Neural cell (in vitro differentiated cells): ENCODE data around the gene PYGB. TPM values are rescaled to one million over a fixed set of nuclear protein-coding genes. Genes with fewer than 3 reads are reported as not detected.

ENCODE experiments used
- H2AFZ ChIP-seq: fragments of 200-600, 300-800 bp; sonication (generic), shearing (Covaris generic); 2 replicates; pipeline ENCODE4 v1.6.0; 2014; ENCODE audit warnings: low read depth, mild to moderate bottlenecking, antibody characterized with exemption, low read length, moderate library complexity
- H3F3A ChIP-seq: fragments of 200-600 bp; shearing (Covaris generic); 2 replicates; pipeline ENCODE4 v1.6.1; 2016; ENCODE audit warnings: mild to moderate bottlenecking, moderate library complexity, mixed read lengths, antibody characterized with exemption, low read length; ENCODE audit not compliant: insufficient read depth, poor library complexity, severe bottlenecking
- H3K27ac ChIP-seq: fragments of 200-600, 300-800 bp; sonication (generic), shearing (Covaris generic); 2 replicates; pipeline ENCODE4 v1.5.1; 2014; ENCODE audit warnings: mild to moderate bottlenecking, low read length, moderate library complexity
- H3K27me3 ChIP-seq: fragments of 300-800, 200-600 bp; sonication (generic), shearing (Covaris generic); 2 replicates; pipeline ENCODE4 v1.6.0; 2014; ENCODE audit warnings: mild to moderate bottlenecking, low read depth, low read length, moderate library complexity; ENCODE audit not compliant: insufficient read depth
- H3K36me3 ChIP-seq: fragments of 300-800, 200-600 bp; sonication (generic), shearing (Covaris generic); 2 replicates; pipeline ENCODE4 v1.5.1; 2014; ENCODE audit warnings: mild to moderate bottlenecking, antibody characterized with exemption, low read length, moderate library complexity; ENCODE audit not compliant: insufficient read depth
- H3K4me2 ChIP-seq: fragments of 300-800, 200-600 bp; sonication (generic), shearing (Covaris generic); 2 replicates; pipeline ENCODE4 v1.6.0; 2014; ENCODE audit warnings: mild to moderate bottlenecking, low read length
- H3K4me3 ChIP-seq: fragments of 300-800, 200-600 bp; sonication (generic), shearing (Covaris generic); 2 replicates; pipeline ENCODE4 v1.5.1; 2014; ENCODE audit warnings: mild to moderate bottlenecking, low read length, moderate library complexity
- H3K79me2 ChIP-seq: fragments of 200-600 bp; shearing (Covaris generic); replicated peaks from 2 replicates; pipeline ENCODE4 v1.6.0; 2014; ENCODE audit warnings: mild to moderate bottlenecking, low read length, moderate library complexity; ENCODE audit not compliant: insufficient read depth
- H3K9ac ChIP-seq: fragments of 300-800, 200-600 bp; sonication (generic), shearing (Covaris generic); 2 replicates; pipeline ENCODE4 v1.6.1; 2016; ENCODE audit warnings: mild to moderate bottlenecking, low read length, mixed read lengths
- H3K9me2 ChIP-seq: fragments of 200-600 bp; shearing (Covaris generic); 2 replicates; pipeline ENCODE4 v1.6.1; 2016; ENCODE audit warnings: mild to moderate bottlenecking, low read length, mixed read lengths; ENCODE audit not compliant: insufficient read depth
- H3K9me3 ChIP-seq: fragments of 200-600, 300-800 bp; sonication (generic), shearing (Covaris generic); 2 replicates; pipeline ENCODE4 v1.6.1; 2016; ENCODE audit warnings: mild to moderate bottlenecking, mixed run types, low read length, moderate library complexity, mixed read lengths
- H4K20me1 ChIP-seq: fragments of 200-600 bp; shearing (Covaris generic); 2 replicates; pipeline ENCODE4 v1.6.1; 2016; ENCODE audit warnings: mild to moderate bottlenecking, mixed run types; ENCODE audit not compliant: insufficient read depth
- EP300 ChIP-seq: fragments of 450-650 bp; conservative IDR thresholded peaks from 2 replicates; pipeline ENCODE4 v1.6.1; 2014; ENCODE audit warnings: antibody characterized with exemption, mild to moderate bottlenecking, moderate library complexity; ENCODE audit not compliant: poor library complexity, severe bottlenecking
- EZH2 ChIP-seq: fragments of 200-600, 300-800 bp; shearing (Covaris generic), sonication (generic); IDR thresholded peaks from 2 replicates; pipeline ENCODE4 v1.6.1; 2014; ENCODE audit warnings: antibody characterized with exemption, low read length, borderline replicate concordance, mild to moderate bottlenecking; ENCODE audit not compliant: insufficient read depth, poor library complexity, severe bottlenecking
- MXI1 ChIP-seq: fragments of 450-650 bp; conservative IDR thresholded peaks from 2 replicates; pipeline ENCODE4 v1.6.1; 2014; ENCODE audit warnings: antibody characterized with exemption, mild to moderate bottlenecking; ENCODE audit not compliant: poor library complexity, severe bottlenecking
- POLR2AphosphoS5 ChIP-seq: IDR thresholded peaks from 2 replicates; pipeline ENCODE4 v1.6.1; 2012
- RAD21 ChIP-seq: fragments of 450-650 bp; conservative IDR thresholded peaks from 2 replicates; pipeline ENCODE4 v1.6.1; 2014; ENCODE audit warnings: antibody characterized with exemption, mild to moderate bottlenecking, moderate library complexity
- SMC3 ChIP-seq: fragments of 450-650 bp; conservative IDR thresholded peaks from 2 replicates; pipeline ENCODE4 v1.6.1; 2014; ENCODE audit warnings: antibody characterized with exemption, mild to moderate bottlenecking, moderate library complexity; ENCODE audit not compliant: poor library complexity
- TAF1 ChIP-seq: IDR thresholded peaks from 2 replicates; pipeline ENCODE4 v1.6.1; 2012; ENCODE audit warnings: low read depth
- polyA plus RNA-seq: library from polyadenylated mRNA; depleted of rRNA; stranded (reverse); fragments of >200 nt; gene quantifications from 2 replicates; pipeline ENCODE4 v1.2.3, GENCODE V29; 2014
- TF ChIP-seq, protein P1 (sequence below): IDR thresholded peaks from 2 replicates; pipeline ENCODE4 v1.6.1; 2012; ENCODE audit warnings: borderline replicate concordance
- TF ChIP-seq, protein P2 (sequence below): fragments of 450-650 bp; IDR thresholded peaks from 2 replicates; pipeline ENCODE4 v1.5.1; 2014; ENCODE audit warnings: antibody characterized with exemption, mild to moderate bottlenecking, moderate library complexity; ENCODE audit not compliant: poor library complexity, severe bottlenecking

PYGB gene
- polyA plus RNA-seq, 1 donor from 2014 or later, result 70.5 TPM

DNA sequence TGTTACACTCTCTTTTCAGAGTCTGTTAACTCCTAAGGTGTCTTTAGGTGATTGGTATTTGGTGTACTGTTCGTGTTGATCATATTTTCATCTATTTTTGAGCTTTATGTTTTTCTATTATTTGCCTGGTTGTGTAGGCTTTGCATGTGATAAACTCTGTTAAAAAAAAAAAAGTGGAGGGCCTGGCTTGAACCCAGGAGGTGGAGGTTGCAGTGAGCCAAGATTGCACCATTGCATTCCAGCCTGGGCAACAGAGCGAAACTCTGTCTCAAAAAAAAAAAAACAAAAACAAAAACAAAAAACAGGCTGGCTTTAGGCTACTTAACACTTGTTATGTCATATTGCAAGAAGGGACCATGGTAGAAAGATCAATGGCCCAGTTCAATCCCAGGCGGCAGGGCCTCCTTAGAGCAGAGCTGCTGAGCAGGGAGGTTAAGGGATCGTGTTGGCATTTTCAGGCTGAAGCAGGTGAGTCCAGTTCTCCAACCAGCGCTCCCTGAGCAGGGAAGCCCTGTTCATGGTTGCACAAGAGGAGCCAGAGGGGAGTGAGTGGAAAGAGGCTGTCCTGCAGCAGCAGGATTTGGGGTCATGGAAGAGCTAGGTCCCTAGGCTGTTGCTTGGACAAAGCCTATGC is 8.5 kb downstream of the PYGB start:
- TF ChIP-seq POLR2AphosphoS5, result no peak
- no peak for TF ChIP-seq SMC3
- no peak for TF ChIP-seq RAD21
- TF ChIP-seq EZH2, result no peak
- no peak for TF ChIP-seq TAF1
- TF ChIP-seq EP300, result no peak
- TF ChIP-seq, protein P1, sequence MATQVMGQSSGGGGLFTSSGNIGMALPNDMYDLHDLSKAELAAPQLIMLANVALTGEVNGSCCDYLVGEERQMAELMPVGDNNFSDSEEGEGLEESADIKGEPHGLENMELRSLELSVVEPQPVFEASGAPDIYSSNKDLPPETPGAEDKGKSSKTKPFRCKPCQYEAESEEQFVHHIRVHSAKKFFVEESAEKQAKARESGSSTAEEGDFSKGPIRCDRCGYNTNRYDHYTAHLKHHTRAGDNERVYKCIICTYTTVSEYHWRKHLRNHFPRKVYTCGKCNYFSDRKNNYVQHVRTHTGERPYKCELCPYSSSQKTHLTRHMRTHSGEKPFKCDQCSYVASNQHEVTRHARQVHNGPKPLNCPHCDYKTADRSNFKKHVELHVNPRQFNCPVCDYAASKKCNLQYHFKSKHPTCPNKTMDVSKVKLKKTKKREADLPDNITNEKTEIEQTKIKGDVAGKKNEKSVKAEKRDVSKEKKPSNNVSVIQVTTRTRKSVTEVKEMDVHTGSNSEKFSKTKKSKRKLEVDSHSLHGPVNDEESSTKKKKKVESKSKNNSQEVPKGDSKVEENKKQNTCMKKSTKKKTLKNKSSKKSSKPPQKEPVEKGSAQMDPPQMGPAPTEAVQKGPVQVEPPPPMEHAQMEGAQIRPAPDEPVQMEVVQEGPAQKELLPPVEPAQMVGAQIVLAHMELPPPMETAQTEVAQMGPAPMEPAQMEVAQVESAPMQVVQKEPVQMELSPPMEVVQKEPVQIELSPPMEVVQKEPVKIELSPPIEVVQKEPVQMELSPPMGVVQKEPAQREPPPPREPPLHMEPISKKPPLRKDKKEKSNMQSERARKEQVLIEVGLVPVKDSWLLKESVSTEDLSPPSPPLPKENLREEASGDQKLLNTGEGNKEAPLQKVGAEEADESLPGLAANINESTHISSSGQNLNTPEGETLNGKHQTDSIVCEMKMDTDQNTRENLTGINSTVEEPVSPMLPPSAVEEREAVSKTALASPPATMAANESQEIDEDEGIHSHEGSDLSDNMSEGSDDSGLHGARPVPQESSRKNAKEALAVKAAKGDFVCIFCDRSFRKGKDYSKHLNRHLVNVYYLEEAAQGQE, result no peak
- no peak for TF ChIP-seq MXI1
- TF ChIP-seq, protein P2, sequence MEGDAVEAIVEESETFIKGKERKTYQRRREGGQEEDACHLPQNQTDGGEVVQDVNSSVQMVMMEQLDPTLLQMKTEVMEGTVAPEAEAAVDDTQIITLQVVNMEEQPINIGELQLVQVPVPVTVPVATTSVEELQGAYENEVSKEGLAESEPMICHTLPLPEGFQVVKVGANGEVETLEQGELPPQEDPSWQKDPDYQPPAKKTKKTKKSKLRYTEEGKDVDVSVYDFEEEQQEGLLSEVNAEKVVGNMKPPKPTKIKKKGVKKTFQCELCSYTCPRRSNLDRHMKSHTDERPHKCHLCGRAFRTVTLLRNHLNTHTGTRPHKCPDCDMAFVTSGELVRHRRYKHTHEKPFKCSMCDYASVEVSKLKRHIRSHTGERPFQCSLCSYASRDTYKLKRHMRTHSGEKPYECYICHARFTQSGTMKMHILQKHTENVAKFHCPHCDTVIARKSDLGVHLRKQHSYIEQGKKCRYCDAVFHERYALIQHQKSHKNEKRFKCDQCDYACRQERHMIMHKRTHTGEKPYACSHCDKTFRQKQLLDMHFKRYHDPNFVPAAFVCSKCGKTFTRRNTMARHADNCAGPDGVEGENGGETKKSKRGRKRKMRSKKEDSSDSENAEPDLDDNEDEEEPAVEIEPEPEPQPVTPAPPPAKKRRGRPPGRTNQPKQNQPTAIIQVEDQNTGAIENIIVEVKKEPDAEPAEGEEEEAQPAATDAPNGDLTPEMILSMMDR, result no peak
- Histone ChIP-seq H3K4me2 (no peak overlapping the region), H2AFZ (no peak overlapping the region), H3K9me2 (no peaks in the 10 kb centered on the region), H3K9ac (no peak overlapping the region), H3K27ac (no peak overlapping the region), H4K20me1 (no peaks in the 10 kb centered on the region), H3K36me3 (peaks cover 7% of the 10 kb centered on the region), H3F3A (no peaks in the 10 kb centered on the region), H3K27me3 (no peaks in the 10 kb centered on the region), H3K79me2 (peaks cover 56% of the 10 kb centered on the region), H3K9me3 (no peaks in the 10 kb centered on the region), H3K4me3 (no peak overlapping the region)

DNA sequence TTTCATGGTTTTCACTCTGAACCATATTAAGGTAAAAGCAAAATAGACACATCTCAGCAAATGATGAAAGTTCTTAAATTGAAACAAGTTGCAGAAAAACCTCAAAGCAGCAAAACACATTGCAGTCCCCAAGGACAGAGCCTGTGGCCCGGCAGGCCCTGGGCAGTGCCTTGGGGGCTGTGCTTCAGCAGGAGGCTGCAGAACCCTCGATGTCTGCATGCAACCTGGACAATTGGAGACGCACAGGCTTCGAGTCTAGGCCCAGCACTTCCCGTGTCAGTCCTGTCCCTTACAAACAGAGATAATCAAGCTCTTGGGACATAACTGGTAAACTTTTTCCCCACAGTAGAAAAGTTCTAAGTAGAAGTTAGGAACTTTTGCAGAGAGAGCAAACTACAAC is 9.2 kb downstream of the PYGB start:
- Histone ChIP-seq H3K9ac (no peak overlapping the region), H3K27me3 (no peaks in the 10 kb centered on the region), H3K9me3 (no peaks in the 10 kb centered on the region), H4K20me1 (no peaks in the 10 kb centered on the region), H3K9me2 (no peaks in the 10 kb centered on the region), H3K79me2 (peaks cover 48% of the 10 kb centered on the region), H3F3A (no peaks in the 10 kb centered on the region), H2AFZ (no peak overlapping the region), H3K36me3 (peaks cover 7% of the 10 kb centered on the region), H3K4me3 (no peak overlapping the region), H3K4me2 (no peak overlapping the region), H3K27ac (no peak overlapping the region)
- TF ChIP-seq MXI1 (no peak), EZH2 (no peak), POLR2AphosphoS5 (no peak), TAF1 (no peak), RAD21 (no peak), SMC3 (no peak), EP300 (no peak)
- TF ChIP-seq, protein P1, result no peak
- TF ChIP-seq, protein P2, result no peak
